Pulmonary artery endothelial cell (primary cell): ENCODE results near the gene GRAMD2A. TPM values are rescaled to one million over a fixed set of nuclear protein-coding genes. Genes with fewer than 3 reads are reported as not detected.
"Not testable (repeated sequence)": the region's sequence is repeated elsewhere in the genome, so short reads cannot be mapped to it uniquely, and the experiment has no call there.

ENCODE experiments used
- DNase-seq: peaks from one replicate; pipeline ENCODE4 v3.0.0-alpha.2; 2011; ENCODE audit warnings: low read depth, low spot score
- total RNA-seq: library from RNA; depleted of rRNA; stranded (reverse); fragments of >200 nt; gene quantifications from 2 replicates; pipeline ENCODE4 v1.2.3, GENCODE V29; 2014

The GRAMD2A gene
- total RNA-seq, 1 donor from 2014 or later: 0.20 TPM

- DNase-seq: no peak
These were observed 13.3 kb downstream of the GRAMD2A start for GRCh38 chr15:72184165-72184811.

GRCh38 chr15:72183781-72184164, 13.8 kb downstream of the GRAMD2A start:
- no peak for DNase-seq

GRCh38 chr15:72182673-72183072, 14.9 kb downstream of the GRAMD2A start:
- DNase-seq: no peak

GRCh38 chr15:72182244-72182643, 15.3 kb downstream of the GRAMD2A start:
- DNase-seq: no peak

- no peak for DNase-seq
These were observed 16.7 kb downstream of the GRAMD2A start for GRCh38 chr15:72180761-72181324.

- DNase-seq: no peak
These were observed 17.5 kb downstream of the GRAMD2A start for GRCh38 chr15:72179950-72180581.

- DNase-seq: no peak
These were observed 18.5 kb downstream of the GRAMD2A start for GRCh38 chr15:72178976-72179585.

- no peak for DNase-seq
These were observed 20.8 kb downstream of the GRAMD2A start for GRCh38 chr15:72176743-72177142.

GRCh38 chr15:72176159-72176558, 21.4 kb downstream of the GRAMD2A start:
- no peak for DNase-seq

- no peak for DNase-seq
These were observed 22.2 kb downstream of the GRAMD2A start for GRCh38 chr15:72175186-72176044.

GRCh38 chr15:72174551-72175165, 22.9 kb downstream of the GRAMD2A start:
- no peak for DNase-seq

- DNase-seq: no peak
These were observed 23.6 kb downstream of the GRAMD2A start for GRCh38 chr15:72173864-72174550.

- DNase-seq: no peak
These were observed 24.2 kb downstream of the GRAMD2A start for GRCh38 chr15:72173401-72173800.

GRCh38 chr15:72172796-72173195, 24.8 kb downstream of the GRAMD2A start:
- no peak for DNase-seq

- not testable (repeated sequence) for DNase-seq
These were observed 25.6 kb downstream of the GRAMD2A start for GRCh38 chr15:72171978-72172377.

- DNase-seq: no peak
These were observed 26.9 kb downstream of the GRAMD2A start for GRCh38 chr15:72170691-72171090.

GRCh38 chr15:72169921-72170611, 27.5 kb downstream of the GRAMD2A start:
- no peak for DNase-seq

GRCh38 chr15:72169236-72169920, 28.2 kb downstream of the GRAMD2A start:
- DNase-seq: no peak

- no peak for DNase-seq
These were observed 28.8 kb downstream of the GRAMD2A start for GRCh38 chr15:72168808-72169190.
